GM19043 (cell line): ENCODE measurements around the gene AVPI1.
A peak's percentile ranks its signal among the peaks of the same experiment; 100 is the strongest.
"Not testable (repeated sequence)": the region's sequence is repeated elsewhere in the genome, so short reads cannot be mapped to it uniquely, and the experiment has no call there.

Experiments used
- ATAC-seq: cut with Tn5 transposase; IDR thresholded peaks from one replicate; pipeline ENCODE4 v1.9.1; 2021; ENCODE audit warnings: low read depth; ENCODE audit not compliant: unreplicated experiment

AVPI1 gene

DNA sequence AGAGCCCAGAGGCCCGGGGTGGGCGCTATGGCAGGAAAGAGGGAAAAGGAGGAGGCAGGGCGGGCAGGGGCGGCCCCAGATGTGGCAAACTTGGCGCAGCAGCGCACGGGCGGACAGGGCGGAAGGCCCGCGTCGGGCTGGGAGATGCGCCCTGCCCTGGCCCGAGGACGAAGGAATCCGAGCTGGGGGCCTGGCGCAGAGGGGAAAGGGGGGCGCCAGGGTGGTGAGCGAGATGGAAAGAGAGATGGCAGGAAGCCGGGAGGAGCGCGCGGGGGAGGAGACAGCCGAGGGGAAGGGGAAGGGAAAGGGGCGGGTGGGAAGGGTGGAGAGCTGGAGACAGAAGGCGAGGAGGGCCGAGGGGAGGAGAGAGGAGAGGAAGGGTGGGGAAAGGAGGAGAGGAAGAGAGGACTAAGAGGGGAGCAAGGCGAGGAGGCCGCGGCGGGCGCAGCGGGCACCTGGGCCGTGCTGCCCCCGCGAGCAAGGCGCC, 26.3 kb upstream of the AVPI1 start, which contains the start of gene MARVELD1:
MARVELD1 (plus strand) TSS at position 392 of the 487 bp plus-strand sequence. CDS start 147 bp downstream, outside the sequence.
- no peak for ATAC-seq

DNA sequence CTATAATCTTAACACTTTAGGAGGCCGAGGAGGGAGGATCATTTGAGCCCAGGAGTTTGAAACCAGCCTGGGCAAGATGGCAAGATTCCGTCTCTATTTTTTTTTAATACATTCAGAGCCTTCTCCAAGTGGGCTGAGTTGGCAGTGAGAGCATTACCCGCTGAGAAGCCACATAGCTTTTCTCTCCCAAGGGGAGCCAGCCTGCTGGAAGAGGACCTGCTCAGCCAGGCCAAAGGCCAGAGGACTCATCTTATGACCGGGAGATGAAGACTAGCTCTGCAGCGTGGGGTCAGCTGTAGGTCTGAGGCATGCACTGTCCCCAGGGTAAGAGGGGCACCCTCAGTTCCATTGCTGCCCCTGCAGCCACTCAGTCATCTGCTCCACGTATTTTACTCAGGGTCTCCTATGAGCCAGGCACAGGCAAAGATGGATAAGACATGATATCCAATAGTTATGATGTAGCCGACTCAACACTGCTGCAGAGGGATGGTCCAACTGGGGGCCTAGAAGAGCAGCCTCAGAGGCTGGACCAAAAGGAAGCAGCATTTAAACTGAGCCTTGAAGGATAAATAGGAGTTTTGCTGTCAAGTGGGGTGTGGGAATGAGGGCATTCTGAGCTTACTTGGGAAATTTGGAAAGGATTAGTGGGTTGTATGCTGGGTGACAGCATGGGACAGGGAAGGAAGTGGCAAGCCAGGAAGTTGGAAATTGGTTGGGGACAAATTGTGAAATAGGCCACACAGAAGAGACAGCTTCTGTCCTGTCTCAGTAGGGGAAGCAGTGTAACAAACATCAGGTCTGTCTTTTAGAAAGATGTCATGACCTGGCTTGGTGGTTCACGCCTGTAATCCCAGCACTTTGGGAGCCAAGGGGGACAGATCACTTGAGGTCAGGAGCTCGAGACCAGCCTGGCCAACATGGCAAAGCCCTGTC, 24.9 kb upstream of the AVPI1 start:
- no peak for ATAC-seq

DNA sequence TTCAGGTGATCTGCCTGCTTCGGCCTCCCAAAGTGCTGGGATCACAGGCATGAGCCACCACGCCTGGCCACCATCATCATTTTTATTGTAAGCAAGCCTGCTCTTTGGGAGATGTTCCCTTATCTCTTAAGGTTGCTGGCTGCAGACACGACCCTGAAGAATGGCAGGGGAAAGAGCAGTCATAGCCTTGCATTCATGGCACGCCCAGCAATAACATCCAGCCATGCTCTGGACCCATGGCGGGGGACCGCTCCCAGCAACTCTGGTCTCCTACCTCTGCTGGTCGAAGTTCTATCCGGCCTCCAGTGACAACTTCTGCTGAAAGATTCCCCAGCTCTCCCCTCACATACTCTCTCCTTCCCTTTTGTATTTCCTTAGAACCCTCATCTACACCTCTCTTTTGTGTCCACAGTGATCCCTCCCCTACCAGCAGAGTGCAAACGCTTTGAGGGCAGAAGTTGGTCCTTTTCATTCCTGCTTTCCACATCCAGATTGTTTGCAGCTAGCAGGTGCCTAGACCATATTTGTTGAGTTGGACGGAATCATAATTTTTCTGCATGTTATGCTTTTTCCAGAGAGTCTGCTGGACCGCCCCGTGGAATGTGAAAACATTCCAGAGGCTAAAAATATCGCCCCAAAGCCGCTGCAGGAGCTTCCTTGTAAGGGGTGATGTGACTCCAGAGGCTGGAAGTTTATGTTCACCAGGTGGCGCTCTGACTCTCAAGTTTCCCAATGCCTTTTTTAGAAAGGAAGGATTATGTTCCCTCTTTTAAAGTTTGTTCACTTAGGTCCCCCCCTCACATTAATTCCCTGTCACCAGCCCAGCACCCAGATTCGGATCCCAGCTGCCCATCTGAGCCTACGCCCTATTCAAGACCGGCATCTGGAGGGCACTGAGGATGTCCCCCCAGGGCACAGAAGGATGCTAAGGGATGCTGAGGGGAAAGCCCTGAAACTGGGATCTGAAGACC, 22.2 kb upstream of the AVPI1 start:
- no peak for ATAC-seq

DNA sequence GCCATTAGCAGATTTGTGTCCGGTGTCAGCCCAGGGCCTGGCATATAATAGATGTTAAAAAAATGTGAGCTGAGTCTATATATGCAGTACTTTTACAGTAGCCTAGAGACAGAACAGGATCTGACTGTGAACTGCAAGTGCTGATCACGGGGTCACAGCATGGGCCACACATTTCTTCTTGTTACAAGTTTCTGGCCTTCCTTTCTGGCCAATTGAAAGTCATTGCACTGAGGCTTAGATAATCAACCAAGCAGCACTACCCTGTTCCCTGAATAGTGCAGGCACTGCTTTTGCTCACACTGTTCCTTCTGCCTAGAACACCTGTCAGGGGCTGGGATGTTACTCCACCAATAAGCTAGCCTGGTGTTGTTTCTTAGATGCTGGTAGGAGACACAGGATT, 21.1 kb upstream of the AVPI1 start:
- ATAC-seq, result no peak

DNA sequence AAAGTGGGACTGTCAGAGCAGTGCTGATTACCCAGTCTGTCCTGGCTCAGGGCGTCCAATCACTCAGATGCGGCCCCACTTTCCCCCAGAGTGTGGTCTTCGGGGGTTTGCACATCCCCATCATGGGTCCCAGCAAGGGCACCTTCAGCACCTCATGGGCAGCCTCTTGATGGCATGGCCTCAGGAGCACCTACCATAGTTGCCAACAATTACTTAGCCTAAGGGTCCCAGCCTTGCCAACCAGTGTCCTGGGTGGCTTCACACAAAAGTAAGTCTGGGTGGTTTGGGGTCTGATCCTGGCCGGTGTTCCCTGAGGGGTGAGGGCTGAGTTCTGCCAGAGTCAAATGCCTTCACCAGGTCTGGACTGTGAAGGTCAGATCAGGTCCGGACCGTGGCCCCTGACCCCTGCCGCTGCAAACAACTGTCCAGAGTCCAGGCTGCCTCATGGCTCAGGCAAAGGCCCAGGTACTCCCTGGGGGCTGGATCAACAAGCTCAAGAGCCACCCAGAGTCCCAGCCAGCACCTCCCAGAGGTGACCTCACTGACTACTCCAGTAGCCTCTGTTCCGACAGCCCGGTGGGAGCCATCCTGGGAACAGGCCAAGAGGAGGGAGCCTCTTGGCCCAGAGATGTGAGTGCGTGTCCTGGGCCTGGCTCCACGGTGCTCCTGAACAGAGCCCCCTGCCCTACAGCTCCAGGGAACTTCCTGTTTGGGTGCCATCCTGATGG, 20.3 kb upstream of the AVPI1 start:
- ATAC-seq, result no peak

DNA sequence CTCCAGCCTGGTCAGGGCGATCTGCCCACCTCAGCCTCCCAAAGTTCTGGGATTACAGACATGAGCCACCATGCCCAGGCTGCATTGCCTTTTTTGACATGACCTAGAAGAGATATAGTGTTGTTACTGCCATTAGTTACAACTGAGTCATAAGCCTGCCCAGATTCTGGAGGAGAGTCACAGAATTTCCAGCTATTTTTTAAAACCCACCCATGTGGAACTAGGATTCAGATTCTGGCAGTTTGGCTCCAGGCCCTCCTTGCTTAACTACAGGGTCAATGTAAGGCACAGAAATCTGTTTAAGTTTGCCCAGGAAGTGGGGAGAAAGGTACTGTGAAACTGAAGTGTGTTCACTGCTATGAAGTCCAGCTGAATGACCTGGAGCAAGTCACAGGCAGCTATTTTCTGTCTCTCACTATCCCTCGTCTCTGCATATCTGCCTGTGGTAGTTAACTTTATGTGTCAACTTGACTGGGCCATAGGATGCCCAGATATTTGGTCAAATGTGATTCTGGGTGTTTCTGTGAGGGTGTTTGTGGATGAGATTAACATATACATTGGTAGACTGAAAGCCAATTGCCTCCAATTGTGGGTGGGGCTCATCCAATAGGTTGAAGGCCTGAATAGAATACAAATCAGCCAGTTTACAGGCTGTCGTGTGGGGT, 18.1 kb upstream of the AVPI1 start:
- no peak for ATAC-seq

DNA sequence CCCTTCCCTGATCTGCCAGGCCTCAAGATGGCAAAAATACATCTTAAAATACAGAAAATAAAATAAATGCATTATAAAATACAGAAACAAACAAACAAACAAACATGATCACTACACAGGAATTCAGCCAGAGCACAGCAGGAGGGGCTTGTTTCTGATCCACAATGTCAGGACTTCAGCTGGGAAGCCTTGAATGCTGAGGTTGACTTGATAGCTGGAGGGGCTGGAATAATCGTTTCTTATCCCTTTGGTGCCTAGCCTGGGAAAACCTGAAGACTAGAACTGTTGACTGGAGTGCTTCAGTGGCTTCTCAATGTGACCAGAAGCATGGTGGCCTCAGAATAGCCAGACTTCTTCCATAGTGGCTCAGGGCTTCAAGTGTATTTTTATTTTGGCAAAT, 17.3 kb upstream of the AVPI1 start:
- no peak for ATAC-seq

DNA sequence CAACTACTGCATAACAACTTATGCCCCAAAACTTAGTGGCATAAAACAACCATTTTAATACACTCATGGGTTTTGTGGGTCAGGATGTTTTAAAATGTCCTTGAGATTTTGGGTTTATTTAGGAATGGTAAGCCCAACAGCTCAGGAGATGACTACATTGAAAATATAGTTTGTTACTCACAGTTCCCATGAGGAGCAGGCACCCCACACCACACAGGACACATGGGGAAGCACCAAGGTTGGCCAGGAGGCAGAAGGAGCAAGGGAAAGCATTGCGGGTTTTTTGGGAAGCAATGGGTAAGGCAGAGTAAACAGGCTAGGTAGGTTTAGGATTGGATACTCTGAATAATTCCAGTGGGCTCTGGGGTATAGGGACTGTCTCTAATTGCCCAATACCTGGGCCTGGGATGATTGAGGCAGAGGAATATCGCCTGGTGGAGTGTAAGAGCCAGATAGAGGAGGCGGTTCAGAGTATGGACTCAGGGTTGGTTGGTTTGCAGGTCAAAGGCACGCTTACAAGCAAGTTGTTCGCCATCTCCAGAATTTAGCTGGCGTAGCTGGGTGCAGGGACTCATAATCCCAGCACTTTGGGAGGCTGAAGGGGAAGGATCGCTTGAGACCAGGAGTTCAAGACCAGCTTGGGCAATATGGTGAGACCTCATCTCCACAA, 16.5 kb upstream of the AVPI1 start:
- ATAC-seq, result no peak

DNA sequence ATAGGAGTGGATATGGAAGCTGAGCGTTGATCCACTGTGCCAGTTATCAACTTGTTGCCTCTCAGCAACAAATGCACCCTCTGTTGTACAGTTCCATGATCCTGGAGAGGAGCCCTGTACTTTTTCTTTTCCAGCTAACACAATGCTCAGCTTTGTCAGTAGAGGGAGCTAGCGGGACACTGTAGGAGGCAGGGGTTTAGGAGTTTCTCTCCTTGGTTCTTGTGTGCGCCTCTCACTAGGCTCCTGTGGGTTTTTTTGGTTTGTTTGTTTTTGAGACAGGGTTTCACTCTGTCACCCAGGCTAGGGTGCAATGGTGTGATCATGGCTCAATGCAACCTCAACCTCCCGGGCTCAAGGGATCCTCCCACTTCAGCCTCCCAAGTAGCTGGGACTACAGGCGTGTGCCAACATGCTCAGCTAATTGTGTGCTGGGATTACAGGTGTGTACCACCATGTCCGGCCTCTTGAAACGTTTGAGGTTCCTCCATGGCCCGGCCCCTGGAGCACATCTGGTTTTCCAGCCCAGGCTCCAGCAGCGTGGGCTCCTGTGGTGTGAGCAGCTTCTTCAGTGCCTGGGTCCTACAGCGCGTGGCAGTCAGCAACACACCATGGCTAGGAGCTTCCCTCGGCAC, 14.5 kb upstream of the AVPI1 start:
- ATAC-seq, result peak; percentile 83

DNA sequence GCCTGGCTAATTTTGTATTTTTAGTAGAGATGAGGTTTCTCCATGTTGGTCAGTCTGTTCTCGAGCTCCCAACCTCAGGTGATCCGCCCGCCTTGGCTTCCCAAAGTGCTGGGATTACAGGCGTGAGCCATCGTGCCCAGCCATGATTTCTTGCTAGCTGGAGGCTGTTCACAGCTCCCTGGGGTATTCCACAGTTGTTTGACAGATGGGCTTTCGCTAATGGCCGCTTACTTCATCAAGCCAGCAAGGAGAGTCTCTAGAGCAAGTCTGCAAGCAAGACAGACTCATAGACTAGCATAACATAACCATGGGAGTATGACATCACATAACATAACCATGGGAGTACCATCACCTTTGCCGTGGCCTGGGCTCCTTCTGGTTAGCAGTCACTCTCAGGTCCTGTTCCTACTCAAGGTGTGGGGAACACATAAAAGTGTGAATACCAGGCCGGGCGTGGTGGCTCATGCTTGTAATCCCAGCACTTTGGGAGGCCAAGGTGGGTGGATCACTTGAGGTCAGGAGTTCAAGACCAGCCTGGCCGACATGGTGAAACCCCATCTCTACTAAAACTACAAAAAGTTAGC, 11.1 kb upstream of the AVPI1 start:
- not testable (repeated sequence) for ATAC-seq

DNA sequence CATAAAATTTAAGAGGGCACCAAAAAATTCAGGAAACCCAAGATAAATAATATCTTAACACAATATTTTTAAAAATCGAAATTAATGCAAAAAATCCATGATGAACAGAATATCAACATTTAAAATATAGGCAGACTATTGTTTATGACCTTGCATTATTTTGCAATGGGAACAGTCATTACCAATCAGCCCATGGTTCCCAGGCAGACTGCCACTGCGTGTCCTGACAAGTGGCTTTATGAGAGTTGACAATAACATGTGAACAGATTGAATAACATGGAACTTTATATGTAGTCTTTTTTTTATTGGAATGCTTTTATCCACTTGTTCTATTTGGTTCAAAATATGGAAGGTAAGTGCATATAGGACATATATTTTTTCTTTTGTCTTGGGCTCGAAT, 3.1 kb upstream of the AVPI1 start:
- no peak for ATAC-seq

DNA sequence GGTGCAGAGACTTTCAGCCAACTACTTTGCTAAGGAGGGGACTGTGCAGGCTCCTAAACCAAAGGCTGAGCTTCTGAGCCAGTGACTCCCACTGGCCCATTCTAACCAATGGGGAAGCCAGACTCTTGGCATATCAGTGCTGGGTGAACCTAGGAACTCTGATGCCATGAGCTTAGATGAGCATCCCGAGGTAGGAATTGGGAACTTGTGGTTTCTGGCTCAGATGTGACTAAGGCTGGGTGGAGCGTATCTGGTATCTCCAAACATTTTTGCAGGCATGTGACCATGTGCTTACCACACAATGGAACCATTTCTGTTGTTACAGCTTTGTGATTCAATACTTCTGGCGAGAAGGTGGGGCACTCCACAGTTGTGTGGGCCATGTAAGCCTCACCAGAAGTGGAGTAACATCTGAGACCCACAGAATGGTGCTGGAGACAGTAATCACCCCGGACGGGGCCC, 2.5 kb upstream of the AVPI1 start:
- no peak for ATAC-seq

DNA sequence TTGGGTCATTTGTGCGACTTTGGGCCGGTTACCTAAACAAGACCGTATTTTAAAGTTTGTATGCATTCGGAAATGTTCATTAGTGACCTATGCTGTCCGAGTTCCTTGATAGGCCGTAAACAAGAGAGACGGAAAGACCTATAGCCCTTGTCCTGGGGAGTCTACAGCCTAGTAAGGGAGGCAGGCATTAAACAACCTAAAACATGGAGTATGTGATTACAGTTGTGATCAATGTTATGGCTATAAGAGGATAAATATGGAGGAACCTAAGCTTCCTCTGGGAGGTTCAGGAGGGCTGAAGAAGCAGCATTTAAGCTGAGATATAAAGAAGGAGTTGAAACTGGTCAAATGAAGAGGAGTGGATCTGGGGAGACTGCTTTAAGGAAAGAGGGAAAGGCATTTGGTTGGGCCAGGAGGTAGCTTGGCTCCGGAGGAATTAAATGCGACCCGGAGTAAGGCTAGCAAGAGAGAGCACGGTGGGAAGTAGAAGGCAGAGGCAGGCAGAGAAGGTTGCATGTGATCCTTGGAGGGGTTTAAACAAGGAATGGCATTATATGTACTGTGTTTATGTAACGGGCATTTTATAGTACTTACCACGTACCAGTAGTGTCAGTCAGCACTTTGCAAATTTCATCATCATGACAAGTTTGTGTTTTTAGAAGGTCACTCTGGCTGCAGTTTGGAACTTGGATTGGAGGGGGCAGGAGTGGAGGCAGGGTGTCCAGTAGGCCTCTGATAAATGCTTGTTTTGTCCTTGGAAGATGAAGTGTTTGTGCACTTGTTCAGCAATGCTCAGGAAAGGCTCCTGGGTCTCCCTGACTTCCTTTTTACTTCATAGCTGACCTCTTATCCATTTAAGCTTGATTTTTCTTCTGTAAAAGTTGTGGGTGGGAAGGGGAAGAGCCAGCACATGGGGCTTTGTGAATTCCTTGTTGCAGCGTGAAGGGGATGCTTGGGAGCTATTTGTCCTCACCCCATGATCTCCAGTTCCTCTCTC, 1.0 kb upstream of the AVPI1 start:
- ATAC-seq, result no peak

DNA sequence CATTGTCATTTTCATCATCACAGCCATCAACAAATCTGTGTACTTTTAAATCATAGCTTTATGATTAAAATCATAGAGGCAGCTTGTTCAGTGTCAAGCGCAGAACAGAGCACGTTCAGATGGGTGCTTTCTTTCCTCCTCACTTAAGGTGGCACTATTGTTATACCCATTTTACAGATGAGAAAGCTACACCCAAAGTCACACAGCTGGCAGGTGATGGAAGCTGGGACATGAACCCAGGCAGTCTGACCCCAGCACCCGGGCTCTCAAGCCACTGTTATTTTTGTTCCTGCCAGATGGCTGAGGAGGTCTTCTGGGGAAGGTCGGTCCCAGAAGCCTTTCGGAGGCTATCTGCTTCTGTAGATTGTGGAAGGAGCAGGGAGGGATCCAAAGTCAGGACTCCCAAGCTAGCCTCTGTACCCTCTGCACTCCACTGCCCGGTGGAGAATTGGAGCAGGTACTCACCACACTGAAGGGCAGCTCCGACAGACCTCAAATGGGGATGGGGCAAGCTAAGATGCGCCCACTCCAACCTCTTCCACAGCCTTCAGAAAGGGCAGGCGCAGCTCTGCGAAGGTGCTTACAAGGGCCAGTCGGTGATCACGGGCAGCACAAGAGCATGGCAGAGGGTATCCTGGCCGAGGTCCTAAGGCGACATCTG, 610 bp downstream of the AVPI1 start:
- no peak for ATAC-seq

DNA sequence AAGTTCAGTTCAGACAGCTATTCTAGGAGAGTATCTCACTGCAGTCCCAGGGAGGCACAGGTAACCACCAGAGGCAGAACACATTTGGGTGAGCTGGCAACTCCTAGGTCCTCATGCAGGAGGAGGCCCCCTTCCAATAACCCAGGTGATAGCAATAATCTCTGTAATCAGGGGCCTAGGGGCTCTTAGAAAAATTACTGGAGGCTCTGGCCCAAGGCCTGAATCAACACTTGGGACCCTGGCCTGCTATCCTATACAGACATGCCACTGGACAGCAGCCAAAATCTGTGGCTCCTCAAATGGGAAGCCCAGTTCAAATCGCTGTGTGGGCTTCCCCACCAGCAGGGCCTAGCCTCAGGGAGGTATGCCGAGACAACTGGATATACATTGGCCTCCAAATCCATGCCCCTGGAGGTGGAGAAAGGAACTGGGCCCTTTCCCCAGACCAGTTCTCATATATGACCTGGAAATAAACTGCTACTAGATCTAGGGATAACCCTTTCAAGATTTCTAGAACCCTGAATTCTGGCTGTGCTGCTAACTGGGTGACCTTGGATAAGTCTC, 1.6 kb downstream of the AVPI1 start:
- ATAC-seq, result no peak

DNA sequence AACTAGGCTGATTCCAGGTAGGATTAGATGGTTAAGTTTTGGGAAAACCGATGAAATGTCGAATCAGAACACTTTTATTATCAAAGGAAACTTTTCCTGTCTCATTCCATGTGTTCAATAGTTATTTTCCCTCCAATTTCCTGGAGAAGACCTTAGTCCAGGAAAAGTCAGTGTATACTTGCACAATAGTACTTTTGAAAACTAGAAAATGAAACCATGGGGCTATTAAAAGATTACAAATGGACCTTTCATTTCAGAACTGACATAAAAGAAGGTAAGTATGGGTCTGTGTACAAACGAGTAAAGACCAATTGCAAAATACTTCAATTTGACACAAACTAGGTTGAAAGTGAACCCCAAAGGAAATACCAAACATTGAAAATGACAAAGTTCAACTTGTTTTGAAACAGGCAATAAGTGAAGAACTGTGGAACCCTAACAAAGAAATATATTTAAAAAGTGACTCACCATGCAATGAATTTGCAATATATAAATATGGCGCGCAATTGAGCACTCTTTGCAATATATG, 2.1 kb downstream of the AVPI1 start:
- ATAC-seq, result no peak
